Sigmoid colon (tissue), 7 donors: Measurements from ENCODE around the gene CAMTA1. TPM values are rescaled to one million over a fixed set of nuclear protein-coding genes. Genes with fewer than 3 reads are reported as not detected.

Experiments
- DNase-seq: peaks from one replicate; pipeline ENCODE4 v3.0.0-alpha.2; 2019
- H3K27ac ChIP-seq, 4 donors: fragments of 200-600 bp; sonication (generic); one replicate each; pipeline ENCODE4 v1.5.1; 2016 to 2019; ENCODE audit warnings: mild to moderate bottlenecking in 1 of 4
- H3K27me3 ChIP-seq, 3 donors: fragments of 200-600 bp; sonication (generic); one replicate each; pipeline ENCODE4 v1.5.1; 2019; ENCODE audit warnings: mild to moderate bottlenecking in 1 of 3
- H3K36me3 ChIP-seq, 4 donors: fragments of 200-600 bp; sonication (generic); one replicate each; pipeline ENCODE4 v1.5.1; 2016 to 2019
- H3K4me1 ChIP-seq, 4 donors: fragments of 200-600 bp; sonication (generic); one replicate each; pipeline ENCODE4 v1.5.1; 2017 to 2019
- H3K4me3 ChIP-seq, 4 donors: fragments of 200-600 bp; sonication (generic); one replicate each; pipeline ENCODE4 v1.5.1; 2017 to 2019; ENCODE audit warnings: mild to moderate bottlenecking in 2 of 4, moderate library complexity in 1 of 4
- H3K9me3 ChIP-seq, 4 donors: fragments of 200-600 bp in 3 of 4; sonication (generic) in 3 of 4; one replicate each; pipeline versions ENCODE4 v1.5.1 to v1.6.1; 2013 to 2019
- EP300 ChIP-seq, 4 donors: sonication (generic); formaldehyde crosslinking; IDR thresholded peaks; one replicate each; pipeline ENCODE4 v1.6.1; 2017; ENCODE audit warnings: antibody characterized with exemption in 4 of 4
- POLR2A ChIP-seq, 2 donors: fragments of 450-650 bp; IDR thresholded peaks; one replicate each; pipeline ENCODE4 v1.6.1; 2016; ENCODE audit warnings: antibody characterized with exemption in 2 of 2, mild to moderate bottlenecking in 2 of 2, moderate library complexity in 2 of 2
- POLR2AphosphoS5 ChIP-seq, 4 donors: sonication (generic); formaldehyde crosslinking; IDR thresholded peaks; one replicate each; pipeline ENCODE4 v1.6.1; 2017; ENCODE audit warnings: antibody characterized with exemption in 4 of 4
- WGBS, 2 donors: extraction: QIAGEN DNeasy Blood & Tissue Kit; methylation state at CpG; one replicate each; pipeline ENCODE4 v1.1.7; 2013; 5-methylcytosine and 5-hydroxymethylcytosine counted together
- intact Hi-C: fragments of 100-400 bp; cut with DNase I; formaldehyde crosslinking; loops from one replicate; pipeline ENCODE4 v1.15.1; 2023
- polyA plus RNA-seq, 3 donors: library from polyadenylated mRNA; stranded (reverse); fragments of 200-250 nt; gene quantifications; one replicate each; pipeline ENCODE4 v1.2.3, GENCODE V29; 2013
- total RNA-seq, 4 donors: library from RNA; depleted of rRNA; stranded (reverse); fragments of >200 nt; gene quantifications; one replicate each; pipeline ENCODE4 v1.1.0, GENCODE V29; 2016
- TF ChIP-seq, protein P1 (sequence below), 4 experiments: fragments of 450-650 bp in 3 of 4; fragments of 200-600 bp in 1 of 4; IDR thresholded peaks; one replicate each; pipeline ENCODE4 v1.5.1; 2016 to 2019; ENCODE audit warnings: antibody characterized with exemption in 4 of 4, mild to moderate bottlenecking in 3 of 4, moderate library complexity in 2 of 4
- donor health status: healthy with polysubstance abuse.
- donor health status: Bipolar disorder and iron deficiency.
- donor health status: healthy.

Gene CAMTA1
- total and polyA plus RNA-seq, 7 donors = 97.9 to 196 (median 177) TPM

DNA sequence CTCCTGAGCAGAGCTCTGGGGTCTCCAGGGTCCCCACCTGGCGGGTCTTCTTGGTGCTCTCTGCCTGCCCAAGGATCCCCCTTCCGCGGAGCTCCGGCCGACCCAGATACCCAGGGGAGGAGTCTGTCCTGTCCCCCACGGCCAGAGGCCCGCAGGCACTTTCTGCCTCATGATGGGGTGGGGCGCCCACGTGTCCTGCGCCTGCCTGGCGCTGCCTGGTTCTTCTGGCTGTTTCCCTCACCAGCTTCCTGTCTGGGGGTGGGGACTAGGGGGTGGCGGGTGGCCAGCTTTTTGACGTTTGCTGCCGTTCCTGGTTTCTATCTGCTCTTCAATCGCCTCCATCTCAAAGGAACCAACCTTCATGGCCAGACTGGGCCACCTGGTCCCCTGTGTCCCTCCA is 672.6 kb downstream of the CAMTA1 start:
- no peaks in the 10 kb centered on the region for H3K9me3 ChIP-seq
- 64 to 65% methylated on average over 15 of the region's 15 CpGs for WGBS, 2 donors
- H3K27ac ChIP-seq = no peak overlapping the region
- no peaks in the 10 kb centered on the region for H3K36me3 ChIP-seq
- intact Hi-C loops = no loop called here
- no peaks in the 10 kb centered on the region for H3K27me3 ChIP-seq
- no peaks in the 10 kb centered on the region for H3K4me1 ChIP-seq
- DNase-seq = no peak
- no peak overlapping the region for H3K4me3 ChIP-seq
- no peak for TF ChIP-seq POLR2A (IDR thresholded peaks at IDR 0.05)
- no peak for TF ChIP-seq EP300 (IDR thresholded peaks at IDR 0.05)
- no peak for TF ChIP-seq POLR2AphosphoS5 (IDR thresholded peaks at IDR 0.05)
- TF ChIP-seq, protein P1, sequence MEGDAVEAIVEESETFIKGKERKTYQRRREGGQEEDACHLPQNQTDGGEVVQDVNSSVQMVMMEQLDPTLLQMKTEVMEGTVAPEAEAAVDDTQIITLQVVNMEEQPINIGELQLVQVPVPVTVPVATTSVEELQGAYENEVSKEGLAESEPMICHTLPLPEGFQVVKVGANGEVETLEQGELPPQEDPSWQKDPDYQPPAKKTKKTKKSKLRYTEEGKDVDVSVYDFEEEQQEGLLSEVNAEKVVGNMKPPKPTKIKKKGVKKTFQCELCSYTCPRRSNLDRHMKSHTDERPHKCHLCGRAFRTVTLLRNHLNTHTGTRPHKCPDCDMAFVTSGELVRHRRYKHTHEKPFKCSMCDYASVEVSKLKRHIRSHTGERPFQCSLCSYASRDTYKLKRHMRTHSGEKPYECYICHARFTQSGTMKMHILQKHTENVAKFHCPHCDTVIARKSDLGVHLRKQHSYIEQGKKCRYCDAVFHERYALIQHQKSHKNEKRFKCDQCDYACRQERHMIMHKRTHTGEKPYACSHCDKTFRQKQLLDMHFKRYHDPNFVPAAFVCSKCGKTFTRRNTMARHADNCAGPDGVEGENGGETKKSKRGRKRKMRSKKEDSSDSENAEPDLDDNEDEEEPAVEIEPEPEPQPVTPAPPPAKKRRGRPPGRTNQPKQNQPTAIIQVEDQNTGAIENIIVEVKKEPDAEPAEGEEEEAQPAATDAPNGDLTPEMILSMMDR (IDR thresholded peaks at IDR 0.05) = no peak

DNA sequence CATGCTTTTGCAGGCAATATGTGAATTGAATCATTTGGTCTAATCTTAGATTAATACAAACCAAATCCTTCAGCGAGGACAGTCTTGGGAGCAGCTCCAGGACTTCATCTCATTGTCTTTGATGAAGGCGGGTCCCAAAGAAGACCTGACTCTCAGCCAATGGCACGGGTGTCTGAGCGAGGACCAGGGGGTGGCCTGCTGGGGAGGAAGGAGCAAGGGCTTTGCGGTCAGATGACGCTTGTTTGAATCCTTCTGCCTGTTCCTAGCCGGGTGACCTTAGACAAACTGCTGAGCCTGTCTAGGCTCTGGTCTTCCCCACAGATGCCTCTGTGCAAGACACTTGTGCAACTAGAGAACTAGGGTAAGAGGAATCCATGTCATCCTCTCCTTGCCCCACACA is 673.7 kb downstream of the CAMTA1 start:
- Histone ChIP-seq H3K4me1 (no peaks in the 10 kb centered on the region), H3K27me3 (no peaks in the 10 kb centered on the region), H3K27ac (no peak overlapping the region), H3K4me3 (no peak overlapping the region), H3K36me3 (no peaks in the 10 kb centered on the region), H3K9me3 (no peaks in the 10 kb centered on the region)
- DNase-seq = no peak
- intact Hi-C loops = no loop called here
- WGBS, 2 donors = 88 to 92% methylated on average over 7 of the region's 7 CpGs
- no peak for TF ChIP-seq POLR2A (IDR thresholded peaks at IDR 0.05)
- TF ChIP-seq POLR2AphosphoS5 (IDR thresholded peaks at IDR 0.05) = no peak
- TF ChIP-seq, protein P1 (IDR thresholded peaks at IDR 0.05) = no peak
- TF ChIP-seq EP300 (IDR thresholded peaks at IDR 0.05) = no peak

DNA sequence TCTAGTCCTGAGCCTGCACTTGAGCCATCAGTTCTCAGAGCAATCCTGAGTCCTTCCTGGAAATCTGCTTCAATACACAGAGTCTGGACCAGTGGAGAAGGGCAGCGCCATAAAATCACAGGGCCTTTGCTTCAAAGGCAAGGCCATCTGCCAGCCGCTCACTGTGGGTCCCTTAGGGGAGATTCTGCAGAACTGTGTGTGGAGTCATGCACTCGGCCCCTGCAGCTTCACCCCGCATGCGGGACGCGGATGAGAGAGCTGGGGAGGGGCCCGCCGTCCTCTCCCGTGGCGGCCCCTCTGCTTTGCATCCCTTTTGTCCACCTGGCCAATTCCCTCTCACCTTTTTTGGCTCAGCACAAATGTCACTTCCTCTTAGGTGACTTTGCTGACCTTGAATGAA is 674.7 kb downstream of the CAMTA1 start:
- WGBS, 2 donors = 74 to 95% methylated on average over 11 of the region's 11 CpGs
- TF ChIP-seq POLR2A (IDR thresholded peaks at IDR 0.05) (no peak), POLR2AphosphoS5 (IDR thresholded peaks at IDR 0.05) (no peak), EP300 (IDR thresholded peaks at IDR 0.05) (no peak)
- TF ChIP-seq, protein P1 (IDR thresholded peaks at IDR 0.05) = no peak
- Histone ChIP-seq H3K27me3 (no peaks in the 10 kb centered on the region), H3K4me1 (no peaks in the 10 kb centered on the region), H3K9me3 (no peaks in the 10 kb centered on the region), H3K36me3 (no peaks in the 10 kb centered on the region), H3K27ac (no peak overlapping the region), H3K4me3 (no peak overlapping the region)
- intact Hi-C loops = no loop called here
- no peak for DNase-seq

DNA sequence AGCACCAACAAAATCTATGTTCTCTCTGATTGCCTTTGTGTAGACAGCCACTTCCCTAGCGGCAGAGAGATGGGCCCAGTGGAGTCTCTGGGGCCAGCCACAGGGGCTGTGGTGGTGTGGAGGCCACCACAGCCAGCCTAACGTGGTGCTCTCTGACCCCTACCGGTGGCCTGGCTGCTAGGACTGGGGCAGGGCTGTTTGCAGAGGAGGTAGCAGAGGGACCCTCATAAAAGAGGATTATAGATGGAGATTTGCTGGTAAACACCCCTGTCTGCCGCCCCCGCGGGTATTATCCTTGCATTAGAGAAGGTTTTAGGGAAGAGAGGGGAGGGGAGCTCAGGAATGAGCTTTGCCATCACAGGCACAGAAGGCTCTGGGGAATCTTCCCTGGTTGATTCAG is 675.6 kb downstream of the CAMTA1 start:
- WGBS, 2 donors = 53 to 66% methylated on average over 6 of the region's 6 CpGs

More for the DNA sequence above, 675.6 kb downstream of the CAMTA1 start:
- no peaks in the 10 kb centered on the region for H3K9me3 ChIP-seq
- intact Hi-C loops = no loop called here
- no peaks in the 10 kb centered on the region for H3K27me3 ChIP-seq
- H3K36me3 ChIP-seq = no peaks in the 10 kb centered on the region
- DNase-seq = no peak
- H3K4me3 ChIP-seq = no peak overlapping the region
- TF ChIP-seq POLR2AphosphoS5 (IDR thresholded peaks at IDR 0.05) (no peak), EP300 (IDR thresholded peaks at IDR 0.05) (no peak), POLR2A (IDR thresholded peaks at IDR 0.05) (no peak)
- TF ChIP-seq, protein P1 (IDR thresholded peaks at IDR 0.05) = no peak
- no peaks in the 10 kb centered on the region for H3K4me1 ChIP-seq
- no peak overlapping the region for H3K27ac ChIP-seq
